ENCODE results near the gene GPAM.

The GPAM gene

DNA sequence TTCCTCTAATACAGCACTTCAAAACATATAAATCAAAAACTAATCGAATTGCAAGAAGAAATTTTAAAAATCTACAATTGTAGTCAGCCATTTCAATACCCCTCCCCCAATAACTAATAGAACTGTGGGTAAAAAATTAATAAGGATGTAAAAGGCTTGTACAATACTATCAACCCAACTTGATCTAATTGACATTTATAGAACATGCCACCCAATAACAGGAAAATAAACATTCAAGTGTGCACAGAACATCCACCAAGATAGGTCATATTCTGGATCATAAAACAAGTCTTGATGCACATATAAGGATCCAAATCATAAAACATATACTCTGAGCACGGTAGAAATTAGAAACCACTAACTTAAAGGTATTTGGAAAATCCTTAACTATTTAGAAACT, 4.0 kb upstream of the GPAM start:
- FAIRE-seq (no peak), DNase-seq (ENCODE audit: insufficient read length, low spot score) (no peak)
- TF ChIP-seq POLR2A (IDR thresholded peaks at IDR 0.05; ENCODE audit: low read depth, low read length): no peak
- TF ChIP-seq POLR2AphosphoS5 (IDR thresholded peaks at IDR 0.05; ENCODE audit: low read depth, low read length): no peak
- TF ChIP-seq TAF1 (IDR thresholded peaks at IDR 0.05; ENCODE audit: low read depth, low read length): no peak
- no peak for TF ChIP-seq SPI1 (IDR thresholded peaks at IDR 0.05; ENCODE audit: low read depth, low read length)

- DNase-seq (ENCODE audit: insufficient read length, low spot score) (no peak), FAIRE-seq (no peak)
- no peak for TF ChIP-seq POLR2AphosphoS5 (IDR thresholded peaks at IDR 0.05; ENCODE audit: low read depth, low read length)
- no peak for TF ChIP-seq POLR2A (IDR thresholded peaks at IDR 0.05; ENCODE audit: low read depth, low read length)
- no peak for TF ChIP-seq TAF1 (IDR thresholded peaks at IDR 0.05; ENCODE audit: low read depth, low read length)
- TF ChIP-seq POU2F2 (IDR thresholded peaks at IDR 0.05; ENCODE audit: low read depth, low read length): no peak
- TF ChIP-seq SPI1 (IDR thresholded peaks at IDR 0.05; ENCODE audit: low read depth, low read length): no peak
- no peak for TF ChIP-seq PAX5 (IDR thresholded peaks at IDR 0.05; ENCODE audit: insufficient read depth, low read length, severe bottlenecking)
These were observed 2.4 kb upstream of the GPAM start for GRCh38 chr10:112185959-112186358.

DNA sequence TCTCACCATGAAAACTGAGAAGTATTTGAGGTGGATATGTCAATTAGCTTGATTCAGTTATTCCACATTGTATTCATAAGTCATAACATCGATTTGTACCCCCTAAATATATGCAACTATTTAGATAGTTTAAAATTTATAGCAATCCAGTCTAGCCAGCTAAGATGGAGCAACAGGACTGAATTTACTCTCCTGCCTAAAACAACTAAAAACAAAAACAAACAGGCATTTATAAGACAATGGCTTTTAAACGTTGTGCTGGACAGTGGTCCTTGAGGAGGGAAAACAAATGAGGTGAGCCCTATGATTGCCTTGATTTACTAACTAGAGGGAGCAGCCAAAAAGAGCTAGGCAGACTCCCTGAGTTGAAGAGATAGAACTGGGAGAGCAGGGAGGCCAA, 814 bp upstream of the GPAM start:
- DNase-seq (ENCODE audit: insufficient read length, low spot score) (no peak), FAIRE-seq (no peak)
- no peak for TF ChIP-seq TAF1 (IDR thresholded peaks at IDR 0.05; ENCODE audit: low read depth, low read length)
- TF ChIP-seq SPI1 (IDR thresholded peaks at IDR 0.05; ENCODE audit: low read depth, low read length): no peak
- no peak for TF ChIP-seq POU2F2 (IDR thresholded peaks at IDR 0.05; ENCODE audit: low read depth, low read length)
- no peak for TF ChIP-seq PAX5 (IDR thresholded peaks at IDR 0.05; ENCODE audit: insufficient read depth, low read length, severe bottlenecking)
- no peak for TF ChIP-seq POLR2A (IDR thresholded peaks at IDR 0.05; ENCODE audit: low read depth, low read length)
- no peak for TF ChIP-seq POLR2AphosphoS5 (IDR thresholded peaks at IDR 0.05; ENCODE audit: low read depth, low read length)

- DNase-seq (ENCODE audit: insufficient read length, low spot score) (no peak), FAIRE-seq (no peak)
- no peak for TF ChIP-seq PAX5 (IDR thresholded peaks at IDR 0.05; ENCODE audit: insufficient read depth, low read length, severe bottlenecking)
- no peak for TF ChIP-seq POLR2AphosphoS5 (IDR thresholded peaks at IDR 0.05; ENCODE audit: low read depth, low read length)
- no peak for TF ChIP-seq POU2F2 (IDR thresholded peaks at IDR 0.05; ENCODE audit: low read depth, low read length)
- no peak for TF ChIP-seq SPI1 (IDR thresholded peaks at IDR 0.05; ENCODE audit: low read depth, low read length)
- no peak for TF ChIP-seq POLR2A (IDR thresholded peaks at IDR 0.05; ENCODE audit: low read depth, low read length)
- TF ChIP-seq TAF1 (IDR thresholded peaks at IDR 0.05; ENCODE audit: low read depth, low read length): no peak
These were observed 447 bp upstream of the GPAM start for GRCh38 chr10:112184052-112184371.

DNA sequence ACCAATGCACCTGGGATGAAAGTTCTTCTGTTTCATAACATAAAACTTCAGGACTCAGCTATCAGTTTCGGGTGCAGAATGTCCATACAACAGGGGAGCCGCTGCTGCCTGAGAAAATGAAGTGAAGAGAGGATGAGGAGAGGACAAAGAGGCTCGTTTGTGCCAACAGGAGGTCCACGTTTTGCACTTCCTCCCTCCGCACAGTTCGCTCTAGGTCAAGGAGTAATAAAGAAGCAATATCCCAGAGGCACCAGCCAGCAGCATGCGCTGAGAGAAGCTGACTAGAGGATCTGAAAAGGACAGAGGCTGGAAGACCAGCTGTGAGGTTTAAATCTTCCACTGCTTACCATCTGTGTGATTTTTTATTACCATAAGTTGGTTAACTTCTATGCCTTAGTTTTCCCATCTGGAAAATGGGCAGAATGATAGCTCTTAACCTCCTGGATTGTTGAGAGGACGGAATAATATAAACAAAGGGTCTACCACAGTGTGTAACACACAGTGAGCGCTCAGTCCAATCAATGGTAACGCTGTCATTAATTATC, 709 bp downstream of the GPAM start:
- FAIRE-seq: no peak
- no peak for DNase-seq (ENCODE audit: insufficient read length, low spot score)
- no peak for TF ChIP-seq POLR2A (IDR thresholded peaks at IDR 0.05; ENCODE audit: low read depth, low read length)
- no peak for TF ChIP-seq SPI1 (IDR thresholded peaks at IDR 0.05; ENCODE audit: low read depth, low read length)
- no peak for TF ChIP-seq TAF1 (IDR thresholded peaks at IDR 0.05; ENCODE audit: low read depth, low read length)
- TF ChIP-seq POLR2AphosphoS5 (IDR thresholded peaks at IDR 0.05; ENCODE audit: low read depth, low read length): no peak
- TF ChIP-seq PAX5 (IDR thresholded peaks at IDR 0.05; ENCODE audit: insufficient read depth, low read length, severe bottlenecking): no peak
- no peak for TF ChIP-seq POU2F2 (IDR thresholded peaks at IDR 0.05; ENCODE audit: low read depth, low read length)

DNA sequence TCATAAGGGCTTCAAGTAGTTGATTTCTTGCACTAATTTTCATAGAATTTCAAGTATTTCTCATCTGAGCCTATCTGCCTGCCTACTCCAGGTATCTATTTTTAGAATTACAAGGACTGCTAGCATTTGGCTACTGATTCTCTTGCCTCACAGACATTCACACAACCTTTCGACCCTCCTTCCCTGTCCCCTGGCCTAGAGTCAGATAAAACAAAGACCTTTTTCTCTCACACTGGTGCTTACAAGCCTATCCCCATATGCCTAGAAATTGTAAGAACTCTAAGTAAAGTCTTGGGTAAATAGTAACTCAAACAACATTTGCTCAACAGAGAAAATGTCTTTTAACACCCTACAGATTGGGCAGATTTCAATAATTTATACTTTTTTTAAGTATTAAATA, 6.3 kb downstream of the GPAM start:
- TF ChIP-seq POU2F2 (IDR thresholded peaks at IDR 0.05; ENCODE audit: low read depth, low read length): no peak
- no peak for TF ChIP-seq POLR2AphosphoS5 (IDR thresholded peaks at IDR 0.05; ENCODE audit: low read depth, low read length)
- TF ChIP-seq POLR2A (IDR thresholded peaks at IDR 0.05; ENCODE audit: low read depth, low read length): no peak
- TF ChIP-seq TAF1 (IDR thresholded peaks at IDR 0.05; ENCODE audit: low read depth, low read length): no peak
- no peak for TF ChIP-seq SPI1 (IDR thresholded peaks at IDR 0.05; ENCODE audit: low read depth, low read length)
- no peak for TF ChIP-seq PAX5 (IDR thresholded peaks at IDR 0.05; ENCODE audit: insufficient read depth, low read length, severe bottlenecking)
- no peak for DNase-seq (ENCODE audit: insufficient read length, low spot score)
- no peak for FAIRE-seq

DNA sequence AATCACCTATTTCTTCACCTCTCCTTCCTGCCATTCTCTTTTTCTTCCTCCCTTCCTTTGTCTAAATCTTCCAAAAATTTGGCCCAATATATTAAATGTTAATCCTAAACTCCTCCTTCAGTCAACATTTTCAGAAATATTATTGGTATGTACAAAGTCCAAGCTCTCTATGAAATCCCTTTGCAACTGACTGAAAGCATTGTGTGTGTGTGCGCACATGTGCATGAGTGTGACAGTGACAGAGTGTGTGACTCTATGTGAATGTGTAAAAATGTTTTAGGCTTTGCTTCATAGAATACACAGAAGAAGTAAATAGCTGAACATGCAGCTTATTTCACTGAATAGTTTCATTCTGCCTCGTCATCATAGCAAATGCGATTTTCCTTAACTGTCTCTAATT, 7.0 kb downstream of the GPAM start:
- DNase-seq (ENCODE audit: insufficient read length, low spot score) (no peak), FAIRE-seq (no peak)
- no peak for TF ChIP-seq POLR2A (IDR thresholded peaks at IDR 0.05; ENCODE audit: low read depth, low read length)
- TF ChIP-seq TAF1 (IDR thresholded peaks at IDR 0.05; ENCODE audit: low read depth, low read length): no peak
- no peak for TF ChIP-seq POLR2AphosphoS5 (IDR thresholded peaks at IDR 0.05; ENCODE audit: low read depth, low read length)
- no peak for TF ChIP-seq POU2F2 (IDR thresholded peaks at IDR 0.05; ENCODE audit: low read depth, low read length)
- TF ChIP-seq PAX5 (IDR thresholded peaks at IDR 0.05; ENCODE audit: insufficient read depth, low read length, severe bottlenecking): no peak
- no peak for TF ChIP-seq SPI1 (IDR thresholded peaks at IDR 0.05; ENCODE audit: low read depth, low read length)

GRCh38 chr10:112175409-112175808, 8.2 kb downstream of the GPAM start:
- TF ChIP-seq POU2F2 (IDR thresholded peaks at IDR 0.05; ENCODE audit: low read depth, low read length) (no peak), SPI1 (IDR thresholded peaks at IDR 0.05; ENCODE audit: low read depth, low read length) (no peak), POLR2A (IDR thresholded peaks at IDR 0.05; ENCODE audit: low read depth, low read length) (no peak), TAF1 (IDR thresholded peaks at IDR 0.05; ENCODE audit: low read depth, low read length) (no peak), POLR2AphosphoS5 (IDR thresholded peaks at IDR 0.05; ENCODE audit: low read depth, low read length) (no peak), PAX5 (IDR thresholded peaks at IDR 0.05; ENCODE audit: insufficient read depth, low read length, severe bottlenecking) (no peak)
- no peak for FAIRE-seq
- DNase-seq (ENCODE audit: insufficient read length, low spot score): no peak

DNA sequence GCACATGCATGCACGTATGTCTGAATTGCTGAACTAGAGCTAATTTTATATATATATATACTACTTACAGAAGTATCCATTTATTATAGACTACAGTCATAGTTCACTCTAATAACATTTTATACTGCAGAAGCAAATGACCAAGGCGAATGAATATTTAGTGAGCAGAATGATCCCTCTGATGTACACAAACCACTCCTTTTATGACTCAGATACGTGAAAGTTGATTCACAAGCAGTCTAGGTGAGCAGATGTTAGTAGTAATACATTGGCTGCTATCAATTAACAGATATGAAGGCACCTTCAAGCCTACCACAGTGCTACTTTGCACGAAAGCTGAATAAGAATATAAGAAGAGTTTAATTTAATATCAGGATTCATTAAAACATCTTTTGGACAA, 10.4 kb downstream of the GPAM start:
- DNase-seq (ENCODE audit: insufficient read length, low spot score) (no peak), FAIRE-seq (no peak)
- TF ChIP-seq POLR2A (IDR thresholded peaks at IDR 0.05; ENCODE audit: low read depth, low read length): no peak
- no peak for TF ChIP-seq TAF1 (IDR thresholded peaks at IDR 0.05; ENCODE audit: low read depth, low read length)
- no peak for TF ChIP-seq POU2F2 (IDR thresholded peaks at IDR 0.05; ENCODE audit: low read depth, low read length)
- TF ChIP-seq POLR2AphosphoS5 (IDR thresholded peaks at IDR 0.05; ENCODE audit: low read depth, low read length): no peak
- no peak for TF ChIP-seq SPI1 (IDR thresholded peaks at IDR 0.05; ENCODE audit: low read depth, low read length)
- no peak for TF ChIP-seq PAX5 (IDR thresholded peaks at IDR 0.05; ENCODE audit: insufficient read depth, low read length, severe bottlenecking)

GRCh38 chr10:112168733-112169132, 14.8 kb downstream of the GPAM start:
- TF ChIP-seq PAX5 (IDR thresholded peaks at IDR 0.05; ENCODE audit: insufficient read depth, low read length, severe bottlenecking) (no peak), SPI1 (IDR thresholded peaks at IDR 0.05; ENCODE audit: low read depth, low read length) (no peak), POU2F2 (IDR thresholded peaks at IDR 0.05; ENCODE audit: low read depth, low read length) (no peak), TAF1 (IDR thresholded peaks at IDR 0.05; ENCODE audit: low read depth, low read length) (no peak), POLR2A (IDR thresholded peaks at IDR 0.05; ENCODE audit: low read depth, low read length) (no peak), POLR2AphosphoS5 (IDR thresholded peaks at IDR 0.05; ENCODE audit: low read depth, low read length) (no peak)
- FAIRE-seq: no peak
- DNase-seq (ENCODE audit: insufficient read length, low spot score): no peak
